Lower leg skin (tissue), 3 donors: ENCODE data around the gene TLE4.

Source experiments
- POLR2A ChIP-seq, 2 donors: fragments of 450-650 bp; IDR thresholded peaks; one replicate each; pipeline ENCODE4 v1.6.1; 2016 to 2017; ENCODE audit warnings: antibody characterized with exemption in 2 of 2, mild to moderate bottlenecking in 1 of 2, moderate library complexity in 1 of 2
- TF ChIP-seq, protein P1 (sequence below), 3 donors: fragments of 450-650 bp; IDR thresholded peaks; one replicate each; pipeline ENCODE4 v1.5.1; 2016; ENCODE audit warnings: antibody characterized with exemption in 3 of 3, mild to moderate bottlenecking in 3 of 3, moderate library complexity in 2 of 3

DNA sequence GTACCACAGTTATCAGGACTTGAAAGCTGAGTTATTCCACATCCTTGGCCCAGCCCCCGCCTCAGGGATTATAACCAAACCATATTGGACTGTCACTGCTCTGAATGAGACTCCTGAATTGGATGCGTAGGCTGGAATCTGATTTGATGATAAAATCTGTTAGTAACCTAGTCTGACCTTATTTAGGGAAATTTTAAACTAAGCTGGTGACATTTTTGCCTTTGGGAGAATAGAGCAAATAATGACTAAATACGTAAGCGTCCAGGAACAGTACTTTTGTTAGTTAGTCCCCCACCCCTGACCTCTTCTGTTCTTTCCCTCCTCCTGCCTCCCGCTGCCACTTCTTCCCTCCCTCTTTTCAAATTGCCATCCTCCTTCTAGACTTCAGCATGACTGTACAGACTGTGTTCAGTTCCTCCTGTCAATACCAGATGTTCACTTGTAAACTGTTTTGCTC, 92.6 kb downstream of the TLE4 start:
- TF ChIP-seq, protein P1, sequence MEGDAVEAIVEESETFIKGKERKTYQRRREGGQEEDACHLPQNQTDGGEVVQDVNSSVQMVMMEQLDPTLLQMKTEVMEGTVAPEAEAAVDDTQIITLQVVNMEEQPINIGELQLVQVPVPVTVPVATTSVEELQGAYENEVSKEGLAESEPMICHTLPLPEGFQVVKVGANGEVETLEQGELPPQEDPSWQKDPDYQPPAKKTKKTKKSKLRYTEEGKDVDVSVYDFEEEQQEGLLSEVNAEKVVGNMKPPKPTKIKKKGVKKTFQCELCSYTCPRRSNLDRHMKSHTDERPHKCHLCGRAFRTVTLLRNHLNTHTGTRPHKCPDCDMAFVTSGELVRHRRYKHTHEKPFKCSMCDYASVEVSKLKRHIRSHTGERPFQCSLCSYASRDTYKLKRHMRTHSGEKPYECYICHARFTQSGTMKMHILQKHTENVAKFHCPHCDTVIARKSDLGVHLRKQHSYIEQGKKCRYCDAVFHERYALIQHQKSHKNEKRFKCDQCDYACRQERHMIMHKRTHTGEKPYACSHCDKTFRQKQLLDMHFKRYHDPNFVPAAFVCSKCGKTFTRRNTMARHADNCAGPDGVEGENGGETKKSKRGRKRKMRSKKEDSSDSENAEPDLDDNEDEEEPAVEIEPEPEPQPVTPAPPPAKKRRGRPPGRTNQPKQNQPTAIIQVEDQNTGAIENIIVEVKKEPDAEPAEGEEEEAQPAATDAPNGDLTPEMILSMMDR (IDR thresholded peaks at IDR 0.05): no peak
- TF ChIP-seq POLR2A (IDR thresholded peaks at IDR 0.05): no peak
